Measurements from ENCODE around the gene IGFBP5. TPM values are rescaled to one million over a fixed set of nuclear protein-coding genes. Genes with fewer than 3 reads are reported as not detected.

The IGFBP5 gene
- total RNA-seq, 1 experiment from 2014 or later: 0.20 TPM

DNA sequence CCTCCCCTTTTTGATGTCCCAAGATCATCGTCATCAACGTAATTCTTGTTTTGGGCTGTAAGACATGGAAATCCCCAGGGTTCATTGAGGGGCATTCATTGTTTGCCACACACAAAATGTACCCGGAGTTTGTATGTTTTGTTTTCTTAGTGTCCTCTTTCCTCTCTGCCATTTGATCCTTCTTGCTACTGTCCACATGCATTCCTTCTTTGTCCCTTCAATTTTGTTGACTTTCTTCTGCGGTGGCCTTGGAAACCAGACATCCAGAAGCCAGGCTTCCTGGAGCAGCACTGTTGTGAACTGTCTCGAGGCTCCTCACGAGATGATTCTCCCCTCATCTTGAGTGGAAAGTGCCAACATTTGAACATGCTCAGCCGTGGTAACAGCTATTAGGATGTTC lies 37.4 kb downstream of the IGFBP5 start:
- no TSS peak for BruUV-seq (replicated peaks)
- ChIA-PET POLR2A (no interaction called here), CTCF (no interaction called here)
- Mint-ChIP-seq H3K36me3 (ENCODE audit: insufficient read depth, unreplicated experiment) (no peaks in the 10 kb centered on the region), H3K4me3 (ENCODE audit: unreplicated experiment) (no peak overlapping the region), H3K27me3 (ENCODE audit: insufficient read depth, unreplicated experiment) (peaks cover 4% of the 10 kb centered on the region), H3K9me3 (ENCODE audit: unreplicated experiment) (no peaks in the 10 kb centered on the region), H3K4me1 (ENCODE audit: low read depth, unreplicated experiment) (no peaks in the 10 kb centered on the region), H3K27ac (ENCODE audit: unreplicated experiment) (no peak overlapping the region)
- Histone ChIP-seq H3K36me3 (ENCODE audit: control insufficient read depth, insufficient read depth, low read length) (no peaks in the 10 kb centered on the region), H3K9me3 (no peaks in the 10 kb centered on the region), H3K27me3 (replicated peaks; ENCODE audit: control insufficient read depth, insufficient read depth, low read length) (no peaks in the 10 kb centered on the region), H3K4me1 (peaks cover 7% of the 10 kb centered on the region), H3K4me3 (ENCODE audit: low read depth, low read length) (no peak overlapping the region)
- no peak for DNase-seq
- TF ChIP-seq, protein P1, sequence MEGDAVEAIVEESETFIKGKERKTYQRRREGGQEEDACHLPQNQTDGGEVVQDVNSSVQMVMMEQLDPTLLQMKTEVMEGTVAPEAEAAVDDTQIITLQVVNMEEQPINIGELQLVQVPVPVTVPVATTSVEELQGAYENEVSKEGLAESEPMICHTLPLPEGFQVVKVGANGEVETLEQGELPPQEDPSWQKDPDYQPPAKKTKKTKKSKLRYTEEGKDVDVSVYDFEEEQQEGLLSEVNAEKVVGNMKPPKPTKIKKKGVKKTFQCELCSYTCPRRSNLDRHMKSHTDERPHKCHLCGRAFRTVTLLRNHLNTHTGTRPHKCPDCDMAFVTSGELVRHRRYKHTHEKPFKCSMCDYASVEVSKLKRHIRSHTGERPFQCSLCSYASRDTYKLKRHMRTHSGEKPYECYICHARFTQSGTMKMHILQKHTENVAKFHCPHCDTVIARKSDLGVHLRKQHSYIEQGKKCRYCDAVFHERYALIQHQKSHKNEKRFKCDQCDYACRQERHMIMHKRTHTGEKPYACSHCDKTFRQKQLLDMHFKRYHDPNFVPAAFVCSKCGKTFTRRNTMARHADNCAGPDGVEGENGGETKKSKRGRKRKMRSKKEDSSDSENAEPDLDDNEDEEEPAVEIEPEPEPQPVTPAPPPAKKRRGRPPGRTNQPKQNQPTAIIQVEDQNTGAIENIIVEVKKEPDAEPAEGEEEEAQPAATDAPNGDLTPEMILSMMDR (IDR thresholded peaks at IDR 0.05; ENCODE audit: insufficient read depth in 1 of 2, low read depth in 1 of 2, low read length in 1 of 2, severe bottlenecking in 1 of 2, unreplicated experiment in 1 of 2): no peak
- intact Hi-C loops (cut with micrococcal nuclease; ENCODE audit: unreplicated experiment): no loop called here

DNA sequence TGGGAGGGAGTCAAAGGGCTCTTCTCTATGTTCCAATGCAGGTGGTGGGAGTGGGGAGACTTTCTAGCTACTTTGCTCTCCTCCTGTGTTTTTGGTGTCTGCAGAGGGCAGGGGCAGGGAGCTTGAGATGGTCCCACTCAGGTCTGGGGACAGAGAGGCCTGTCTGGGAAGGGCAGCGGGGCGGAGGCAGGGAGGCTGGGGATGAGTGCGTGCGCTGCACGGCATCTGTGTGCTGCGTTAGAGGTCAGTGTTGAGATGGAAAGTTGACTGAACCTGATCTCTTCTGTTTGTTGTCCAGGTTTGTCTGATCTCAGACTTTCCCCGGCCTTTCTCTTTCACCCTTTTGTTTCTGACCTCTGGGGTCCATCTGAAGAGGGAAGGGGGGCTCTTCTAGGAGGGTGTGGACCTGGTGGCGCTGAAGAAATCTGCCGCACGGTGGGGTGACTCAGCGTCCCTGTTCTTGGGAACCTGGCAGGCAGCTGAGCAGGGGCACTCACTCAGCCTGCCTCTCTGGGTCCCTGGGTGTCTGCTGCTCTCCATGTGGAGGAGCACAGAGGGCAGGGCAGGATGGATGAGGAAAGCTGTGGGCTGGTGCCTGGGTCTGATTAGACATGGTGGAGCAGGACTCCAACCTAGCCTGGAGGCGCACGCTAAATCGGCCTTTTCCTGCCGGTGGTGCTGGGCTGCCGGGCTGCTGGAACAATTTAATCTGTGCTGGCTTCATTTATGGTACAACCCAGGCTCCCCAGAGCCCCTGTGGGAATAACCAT lies 38.1 kb downstream of the IGFBP5 start:
- no TSS peak for BruUV-seq (replicated peaks)
- DNase-seq: no peak
- Mint-ChIP-seq H3K4me3 (ENCODE audit: unreplicated experiment) (no peak overlapping the region), H3K4me1 (ENCODE audit: low read depth, unreplicated experiment) (no peaks in the 10 kb centered on the region), H3K9me3 (ENCODE audit: unreplicated experiment) (no peaks in the 10 kb centered on the region), H3K36me3 (ENCODE audit: insufficient read depth, unreplicated experiment) (no peaks in the 10 kb centered on the region), H3K27ac (ENCODE audit: unreplicated experiment) (no peak overlapping the region), H3K27me3 (ENCODE audit: insufficient read depth, unreplicated experiment) (peaks cover 4% of the 10 kb centered on the region)
- H3K9me3 ChIP-seq: no peaks in the 10 kb centered on the region
- intact Hi-C loops (cut with micrococcal nuclease; ENCODE audit: unreplicated experiment): no loop called here
- POLR2A ChIA-PET: no interaction called here
- TF ChIP-seq, protein P1 (IDR thresholded peaks at IDR 0.05; ENCODE audit: insufficient read depth in 1 of 2, low read depth in 1 of 2, low read length in 1 of 2, severe bottlenecking in 1 of 2, unreplicated experiment in 1 of 2): no peak
- no peaks in the 10 kb centered on the region for H3K36me3 ChIP-seq (ENCODE audit: control insufficient read depth, insufficient read depth, low read length)
- H3K4me3 ChIP-seq (ENCODE audit: low read depth, low read length): no peak overlapping the region
- H3K27me3 ChIP-seq (replicated peaks; ENCODE audit: control insufficient read depth, insufficient read depth, low read length): no peaks in the 10 kb centered on the region
- CTCF ChIA-PET: no interaction called here
- H3K4me1 ChIP-seq: peaks cover 7% of the 10 kb centered on the region

DNA sequence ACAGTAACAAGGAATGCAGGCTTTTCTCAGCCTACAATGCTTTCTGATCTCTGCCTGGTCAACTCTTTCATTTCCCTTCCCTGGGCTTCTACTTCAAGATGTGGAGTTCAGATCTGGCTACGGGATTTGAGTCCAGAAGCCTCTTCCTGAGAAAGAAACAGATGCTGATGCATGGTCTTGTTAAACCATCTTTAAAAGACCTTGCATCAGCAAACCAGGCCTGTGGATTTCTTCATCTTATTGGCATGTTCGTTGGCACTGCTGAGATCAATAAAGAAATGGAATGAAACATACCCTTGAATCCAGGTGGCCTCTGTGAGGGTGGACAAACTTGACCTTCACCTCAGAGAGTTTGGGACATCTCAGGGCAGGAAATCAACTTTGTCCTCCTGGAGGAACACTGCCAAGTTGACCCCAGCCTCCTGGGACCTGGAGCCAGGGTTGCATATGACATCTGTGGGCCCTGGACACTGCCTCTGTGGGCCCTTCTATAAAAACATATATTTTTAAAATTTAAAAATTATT lies 40.8 kb downstream of the IGFBP5 start:
- H3K27ac Mint-ChIP-seq (ENCODE audit: unreplicated experiment): no peak overlapping the region
- Histone ChIP-seq H3K9me3 (no peaks in the 10 kb centered on the region), H3K4me3 (ENCODE audit: low read depth, low read length) (no peak overlapping the region), H3K36me3 (ENCODE audit: control insufficient read depth, insufficient read depth, low read length) (no peaks in the 10 kb centered on the region), H3K4me1 (peaks cover 7% of the 10 kb centered on the region), H3K27me3 (replicated peaks; ENCODE audit: control insufficient read depth, insufficient read depth, low read length) (no peaks in the 10 kb centered on the region)
- no peaks in the 10 kb centered on the region for H3K9me3 Mint-ChIP-seq (ENCODE audit: unreplicated experiment)
- no peak for DNase-seq
- CTCF ChIA-PET: no interaction called here
- no TSS peak for BruUV-seq (replicated peaks)
- intact Hi-C loops (cut with micrococcal nuclease; ENCODE audit: unreplicated experiment): no loop called here
- TF ChIP-seq, protein P1 (IDR thresholded peaks at IDR 0.05; ENCODE audit: insufficient read depth in 1 of 2, low read depth in 1 of 2, low read length in 1 of 2, severe bottlenecking in 1 of 2, unreplicated experiment in 1 of 2): no peak
- POLR2A ChIA-PET: no interaction called here
- H3K4me1 Mint-ChIP-seq (ENCODE audit: low read depth, unreplicated experiment): no peaks in the 10 kb centered on the region
- H3K4me3 Mint-ChIP-seq (ENCODE audit: unreplicated experiment): no peak overlapping the region
- H3K36me3 Mint-ChIP-seq (ENCODE audit: insufficient read depth, unreplicated experiment): no peaks in the 10 kb centered on the region
- peaks cover 4% of the 10 kb centered on the region for H3K27me3 Mint-ChIP-seq (ENCODE audit: insufficient read depth, unreplicated experiment)
